ENCODE measurements around the gene TOMM34. TPM values are rescaled to one million over a fixed set of nuclear protein-coding genes. Genes with fewer than 3 reads are reported as not detected.

The TOMM34 gene
- total and polyA plus RNA-seq, 2 of the 13 experiments (the other 11 are each of a cell fraction or from before 2014, with no cell fraction given), result 36.2 to 52.0 TPM

GRCh38 chr20:44966030-44966961 is 6.1 kb upstream of the TOMM34 start, which contains the start of gene STK4 (continued):
- TF ChIP-seq ZNF639 (CRISPR knock-in tag; conservative IDR thresholded peaks at IDR 0.05), result peak; percentile 97
- TF ChIP-seq ZNF484 (CRISPR knock-in tag; IDR thresholded peaks at IDR 0.05; ENCODE audit: borderline replicate concordance, low read depth), result no peak
- TF ChIP-seq RFXANK (CRISPR knock-in tag; IDR thresholded peaks at IDR 0.05), result peak; percentile 68; the same call in 1 of the 2 replicates
- TF ChIP-seq ZFP91 (CRISPR knock-in tag; IDR thresholded peaks at IDR 0.05; ENCODE audit: borderline replicate concordance), result peak; percentile 98
- TF ChIP-seq ZNF414 (CRISPR knock-in tag; IDR thresholded peaks at IDR 0.05), result peak; percentile 80
- peak; percentile 99 for TF ChIP-seq ZNF788 (CRISPR knock-in tag; IDR thresholded peaks at IDR 0.05; ENCODE audit: borderline replicate concordance)
- TF ChIP-seq PRDM15 (CRISPR knock-in tag; IDR thresholded peaks at IDR 0.05), result 0 out of 2 replicates have a peak, but pooled peaks have one; percentile 10
- no peak for TF ChIP-seq NFE2 (CRISPR knock-in tag; IDR thresholded peaks at IDR 0.05)
- 0 out of 2 replicates have a peak, but pooled peaks have one; percentile 89 for TF ChIP-seq ZNF430 (CRISPR knock-in tag; IDR thresholded peaks at IDR 0.05)
- TF ChIP-seq HNF4A (CRISPR knock-in tag; IDR thresholded peaks at IDR 0.05), result peak; percentile 50
- no peak for TF ChIP-seq NBN (conservative IDR thresholded peaks at IDR 0.05)
- peak; percentile 76; the same call in 1 of the 2 replicates for TF ChIP-seq ZNF768 (CRISPR knock-in tag; IDR thresholded peaks at IDR 0.05)
- no peak for TF ChIP-seq NAIF1 (CRISPR knock-in tag; IDR thresholded peaks at IDR 0.05; ENCODE audit: borderline replicate concordance)
- no peak for TF ChIP-seq AHDC1 (CRISPR knock-in tag; IDR thresholded peaks at IDR 0.05; ENCODE audit: borderline replicate concordance)
